Panc1 (cell line): ENCODE results near the gene RASSF8. TPM values are rescaled to one million over a fixed set of nuclear protein-coding genes. Genes with fewer than 3 reads are reported as not detected.

Source experiments
- ATAC-seq: fragments of 200-7000 bp; cut with Tn5 transposase; 2 replicates; pipeline ENCODE4 v1.9.1; 2020; ENCODE audit warnings: mild to moderate bottlenecking, moderate library complexity
- BruUV-seq: library from RNA; stranded (reverse); fragments of 400-500 nt; replicated peaks from 2 replicates; lab custom pipeline; 2021; lab: Mats Ljungman, UMichigan
- CTCF ChIA-PET: fragments of 300-600 bp; sonication (Branson Sonifier 250); formaldehyde crosslinking; loops from one replicate; lab custom pipeline; 2022; ENCODE audit warnings: antibody characterized with exemption; lab: Charles Lee
- POLR2A ChIA-PET: fragments of 300-600 bp; sonication (Branson Sonifier 250); formaldehyde crosslinking; loops from one replicate; lab custom pipeline; 2022; ENCODE audit warnings: antibody characterized with exemption; lab: Charles Lee
- DNase-seq: peaks from one replicate; pipeline ENCODE4 v3.0.0-alpha.2; 2010; ENCODE audit warnings: low read depth, low spot score
- H3K27ac ChIP-seq: 2 replicates; pipeline ENCODE4 v1.5.1; 2011; ENCODE audit warnings: mild to moderate bottlenecking, low read length, inconsistent platforms
- H3K27me3 ChIP-seq: fragments of 200-500 bp; sonication (Bioruptor generic); 2 replicates; pipeline ENCODE4 v1.6.0; 2014; ENCODE audit warnings: low read length, inconsistent platforms; ENCODE audit not compliant: control insufficient read depth, insufficient read depth
- H3K36me3 ChIP-seq: fragments of 200-500 bp; sonication (Bioruptor generic); 2 replicates; pipeline ENCODE4 v1.5.1; 2014; ENCODE audit warnings: inconsistent platforms, mild to moderate bottlenecking, low read length, moderate library complexity; ENCODE audit not compliant: control insufficient read depth, insufficient read depth
- H3K4me1 ChIP-seq: 2 replicates; pipeline ENCODE4 v1.5.1; 2011; ENCODE audit warnings: inconsistent platforms, mild to moderate bottlenecking, low read length, moderate library complexity; ENCODE audit not compliant: control insufficient read depth, insufficient read depth
- H3K4me3 ChIP-seq, 2 experiments: 2 replicates each; pipeline ENCODE4 v1.5.1; 2011 to 2012; ENCODE audit warnings: low read depth in 2 of 2, low read length in 2 of 2, mild to moderate bottlenecking in 2 of 2, inconsistent platforms in 1 of 2, moderate library complexity in 1 of 2
- H3K9me3 ChIP-seq: fragments of 200-500 bp; sonication (Bioruptor generic); 2 replicates; pipeline ENCODE4 v1.5.1; 2014; ENCODE audit warnings: low read depth, mild to moderate bottlenecking, inconsistent platforms, low read length, moderate library complexity; ENCODE audit not compliant: control insufficient read depth, insufficient read depth
- POLR2AphosphoS5 ChIP-seq: IDR thresholded peaks from 2 replicates; pipeline ENCODE4 v1.6.1; 2012; ENCODE audit warnings: mild to moderate bottlenecking, low read depth, low read length, moderate library complexity
- SIN3A ChIP-seq: IDR thresholded peaks from 2 replicates; pipeline ENCODE4 v1.6.1; 2012; ENCODE audit warnings: low read depth, mild to moderate bottlenecking, low read length, moderate library complexity, borderline replicate concordance; ENCODE audit not compliant: insufficient read depth
- TCF7L2 ChIP-seq: IDR thresholded peaks from 2 replicates; pipeline ENCODE4 v1.6.1; 2011; ENCODE audit warnings: mild to moderate bottlenecking, low read depth, low read length, inconsistent platforms
- in situ Hi-C: cut with HindIII; loops from 2 replicates; pipeline ENCODE4 v1.10.0; 2016; ENCODE audit warnings: low sequenced_read_pairs, low pct_unique_long_range_greater_than_20kb
- intact Hi-C: fragments of 100-400 bp; cut with micrococcal nuclease; formaldehyde crosslinking; loops from one replicate; pipeline ENCODE4 v1.10.0; 2022; ENCODE audit not compliant: unreplicated experiment
- total RNA-seq: library from RNA; stranded (reverse); gene quantifications from one replicate; pipeline ENCODE4 v1.2.1, GENCODE V29; 2021; ENCODE audit not compliant: unreplicated experiment
- TF ChIP-seq, protein P1 (sequence below), 2 experiments: IDR thresholded peaks; 2 replicates each; pipeline ENCODE4 v1.6.1; 2011 to 2012; ENCODE audit warnings: low read depth in 2 of 2, control low read depth in 1 of 2, low read length in 1 of 2, mild to moderate bottlenecking in 1 of 2, moderate library complexity in 1 of 2; ENCODE audit not compliant: insufficient read depth in 1 of 2
- TF ChIP-seq, protein P2 (sequence below): fragments of 450-650 bp; IDR thresholded peaks from 2 replicates; pipeline ENCODE4 v1.5.1; 2017; ENCODE audit warnings: mild to moderate bottlenecking

RASSF8 gene
- total RNA-seq, 1 experiment from 2014 or later: 103 TPM

DNA sequence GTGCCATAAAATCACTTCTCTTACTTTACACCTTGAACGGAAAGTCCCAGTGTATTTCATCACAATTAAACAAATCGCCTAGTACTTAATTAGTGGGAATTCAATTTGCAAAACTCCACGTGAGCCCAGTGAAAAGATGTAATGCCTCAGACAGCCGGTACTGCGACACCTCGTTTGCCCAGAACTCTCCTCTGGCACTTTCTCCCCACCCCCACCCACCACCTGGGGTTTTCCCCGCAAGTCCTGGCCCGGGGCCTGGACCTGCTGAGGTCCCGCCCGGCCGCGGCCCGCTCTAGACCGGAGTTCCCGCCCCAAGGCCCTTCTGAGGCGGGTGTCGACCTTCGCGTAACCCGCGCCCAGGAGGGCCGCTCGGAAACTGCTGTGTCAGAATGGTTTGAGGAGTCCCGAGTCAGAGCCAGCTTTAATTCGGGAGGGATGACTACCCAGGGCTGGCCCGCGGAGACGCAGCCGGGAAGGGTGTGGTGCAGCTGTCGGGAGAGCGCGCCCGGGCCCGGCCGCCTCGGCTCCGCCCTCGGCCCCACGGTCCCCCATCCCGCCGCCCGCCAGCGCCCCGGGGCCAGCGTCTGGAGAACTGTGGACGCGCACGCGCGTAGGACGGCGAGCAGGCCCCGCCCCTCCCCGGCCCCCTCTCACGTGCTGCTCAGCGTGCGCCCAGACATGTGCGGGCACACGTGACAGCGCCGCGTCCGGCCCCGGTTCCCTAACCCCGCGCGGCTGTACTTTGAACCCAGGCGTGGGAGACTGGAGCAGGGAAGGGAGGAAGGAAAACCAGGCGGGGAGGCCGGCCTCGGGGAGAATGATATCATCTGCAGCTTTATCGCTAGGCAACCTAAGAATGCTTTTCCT, 155.6 kb downstream of the RASSF8 start:
- peak overlapping the region; percentile 100 for H3K27ac ChIP-seq
- no peak for DNase-seq
- ChIA-PET POLR2A (interaction anchor here (0.5 to 0.8 kb wide), 6 partner anchors 9 to 409 kb away, joined by 3 to 6 read pairs (median 4); no protein-coding TSS in a partner anchor), CTCF (interaction anchor here (0.6 to 1.2 kb wide), 4 partner anchors 8 to 17 kb away, joined by 4 to 6 read pairs (median 4); no protein-coding TSS in a partner anchor)
- no peaks in the 10 kb centered on the region for H3K9me3 ChIP-seq
- peak; percentile 82 for ATAC-seq
- H3K4me1 ChIP-seq: peaks cover 92% of the 10 kb centered on the region
- no peaks in the 10 kb centered on the region for H3K36me3 ChIP-seq
- intact Hi-C loops (loop anchor here (10.0 kb wide), 1 partner anchor 321 kb away; no protein-coding TSS in a partner anchor), in situ Hi-C loops (no loop called here)
- TF ChIP-seq, protein P1, sequence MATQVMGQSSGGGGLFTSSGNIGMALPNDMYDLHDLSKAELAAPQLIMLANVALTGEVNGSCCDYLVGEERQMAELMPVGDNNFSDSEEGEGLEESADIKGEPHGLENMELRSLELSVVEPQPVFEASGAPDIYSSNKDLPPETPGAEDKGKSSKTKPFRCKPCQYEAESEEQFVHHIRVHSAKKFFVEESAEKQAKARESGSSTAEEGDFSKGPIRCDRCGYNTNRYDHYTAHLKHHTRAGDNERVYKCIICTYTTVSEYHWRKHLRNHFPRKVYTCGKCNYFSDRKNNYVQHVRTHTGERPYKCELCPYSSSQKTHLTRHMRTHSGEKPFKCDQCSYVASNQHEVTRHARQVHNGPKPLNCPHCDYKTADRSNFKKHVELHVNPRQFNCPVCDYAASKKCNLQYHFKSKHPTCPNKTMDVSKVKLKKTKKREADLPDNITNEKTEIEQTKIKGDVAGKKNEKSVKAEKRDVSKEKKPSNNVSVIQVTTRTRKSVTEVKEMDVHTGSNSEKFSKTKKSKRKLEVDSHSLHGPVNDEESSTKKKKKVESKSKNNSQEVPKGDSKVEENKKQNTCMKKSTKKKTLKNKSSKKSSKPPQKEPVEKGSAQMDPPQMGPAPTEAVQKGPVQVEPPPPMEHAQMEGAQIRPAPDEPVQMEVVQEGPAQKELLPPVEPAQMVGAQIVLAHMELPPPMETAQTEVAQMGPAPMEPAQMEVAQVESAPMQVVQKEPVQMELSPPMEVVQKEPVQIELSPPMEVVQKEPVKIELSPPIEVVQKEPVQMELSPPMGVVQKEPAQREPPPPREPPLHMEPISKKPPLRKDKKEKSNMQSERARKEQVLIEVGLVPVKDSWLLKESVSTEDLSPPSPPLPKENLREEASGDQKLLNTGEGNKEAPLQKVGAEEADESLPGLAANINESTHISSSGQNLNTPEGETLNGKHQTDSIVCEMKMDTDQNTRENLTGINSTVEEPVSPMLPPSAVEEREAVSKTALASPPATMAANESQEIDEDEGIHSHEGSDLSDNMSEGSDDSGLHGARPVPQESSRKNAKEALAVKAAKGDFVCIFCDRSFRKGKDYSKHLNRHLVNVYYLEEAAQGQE (IDR thresholded peaks at IDR 0.05; ENCODE audit: insufficient read depth in 1 of 2, low read depth in 2 of 2, low read length in 1 of 2): 0 out of 4 replicates have a peak, but pooled peaks of 1 of the 2 experiments have one; percentile 63
- TF ChIP-seq SIN3A: no peak
- TF ChIP-seq POLR2AphosphoS5: peak; percentile 80; the same call in 1 of the 2 replicates
- TF ChIP-seq TCF7L2: peak; percentile 98
- TF ChIP-seq, protein P2, sequence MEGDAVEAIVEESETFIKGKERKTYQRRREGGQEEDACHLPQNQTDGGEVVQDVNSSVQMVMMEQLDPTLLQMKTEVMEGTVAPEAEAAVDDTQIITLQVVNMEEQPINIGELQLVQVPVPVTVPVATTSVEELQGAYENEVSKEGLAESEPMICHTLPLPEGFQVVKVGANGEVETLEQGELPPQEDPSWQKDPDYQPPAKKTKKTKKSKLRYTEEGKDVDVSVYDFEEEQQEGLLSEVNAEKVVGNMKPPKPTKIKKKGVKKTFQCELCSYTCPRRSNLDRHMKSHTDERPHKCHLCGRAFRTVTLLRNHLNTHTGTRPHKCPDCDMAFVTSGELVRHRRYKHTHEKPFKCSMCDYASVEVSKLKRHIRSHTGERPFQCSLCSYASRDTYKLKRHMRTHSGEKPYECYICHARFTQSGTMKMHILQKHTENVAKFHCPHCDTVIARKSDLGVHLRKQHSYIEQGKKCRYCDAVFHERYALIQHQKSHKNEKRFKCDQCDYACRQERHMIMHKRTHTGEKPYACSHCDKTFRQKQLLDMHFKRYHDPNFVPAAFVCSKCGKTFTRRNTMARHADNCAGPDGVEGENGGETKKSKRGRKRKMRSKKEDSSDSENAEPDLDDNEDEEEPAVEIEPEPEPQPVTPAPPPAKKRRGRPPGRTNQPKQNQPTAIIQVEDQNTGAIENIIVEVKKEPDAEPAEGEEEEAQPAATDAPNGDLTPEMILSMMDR: peak; percentile 55
- no peaks in the 10 kb centered on the region for H3K27me3 ChIP-seq
- no TSS peak for BruUV-seq
- H3K4me3 ChIP-seq: peak overlapping the region; percentile 56 to 68

DNA sequence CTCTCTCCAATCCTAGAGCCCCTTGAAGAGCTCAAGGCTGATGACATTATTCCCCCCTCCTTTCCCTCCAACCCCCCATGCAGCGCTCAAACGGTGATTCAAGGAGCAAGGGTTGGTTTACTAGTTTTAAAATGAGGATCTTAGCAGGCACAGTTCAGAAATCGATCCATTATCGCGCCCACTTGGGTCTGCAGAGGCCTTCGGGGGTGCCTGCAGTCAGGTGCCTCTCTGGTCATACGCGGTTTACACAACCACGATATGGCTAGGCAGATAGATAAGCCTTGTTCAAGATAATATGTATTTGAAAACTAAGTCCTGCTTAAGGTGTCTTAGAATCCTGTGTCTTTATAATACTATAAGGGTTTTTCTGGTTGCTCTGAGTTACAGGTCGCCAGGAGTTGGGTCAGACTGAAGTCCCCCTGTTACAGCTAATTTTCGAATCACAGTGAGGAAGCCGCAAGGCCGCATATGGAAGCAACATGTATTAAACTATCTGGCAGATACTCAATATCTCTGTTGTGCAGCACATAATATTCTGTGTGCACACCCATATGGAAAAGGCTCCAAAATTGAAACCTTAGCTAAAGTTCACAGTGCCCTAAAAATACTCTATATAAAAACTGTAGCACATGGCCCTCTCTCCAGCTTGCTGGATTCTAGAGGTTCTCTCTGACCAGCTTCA, 156.4 kb downstream of the RASSF8 start:
- ATAC-seq: no peak
- POLR2A ChIA-PET: interaction anchor here (0.5 to 0.8 kb wide), 7 partner anchors 8 to 408 kb away, joined by 3 to 6 read pairs (median 4); no protein-coding TSS in a partner anchor
- BruUV-seq: no TSS peak

More for the DNA sequence above, 156.4 kb downstream of the RASSF8 start:
- TF ChIP-seq POLR2AphosphoS5: no peak
- peak; percentile 87 for TF ChIP-seq TCF7L2
- TF ChIP-seq, protein P1 (IDR thresholded peaks at IDR 0.05; ENCODE audit: insufficient read depth in 1 of 2, low read depth in 2 of 2, low read length in 1 of 2): no peak
- Histone ChIP-seq H3K27me3 (no peaks in the 10 kb centered on the region), H3K4me3 (peak overlapping the region; percentile 56 to 68), H3K27ac (peak overlapping the region; percentile 100), H3K36me3 (no peaks in the 10 kb centered on the region), H3K9me3 (no peaks in the 10 kb centered on the region), H3K4me1 (peaks cover 94% of the 10 kb centered on the region)
- in situ Hi-C loops (no loop called here), intact Hi-C loops (loop anchor here (10.0 kb wide), 1 partner anchor 320 kb away; no protein-coding TSS in a partner anchor)
- no peak for DNase-seq
- CTCF ChIA-PET: interaction anchor here (0.6 to 1.2 kb wide), 4 partner anchors 8 to 17 kb away, joined by 4 to 6 read pairs (median 4); no protein-coding TSS in a partner anchor
